GM12878 (cell line): ENCODE results near the gene YAF2. TPM values are rescaled to one million over a fixed set of nuclear protein-coding genes. Genes with fewer than 3 reads are reported as not detected.

Experiments used
- ATAC-seq: fragments of 200-7000 bp; cut with Tn5 transposase; 3 replicates; pipeline ENCODE4 v1.9.1; 2020; ENCODE audit warnings: mild to moderate bottlenecking, moderate library complexity
- BruUV-seq: library from RNA; stranded (reverse); fragments of 400-500 nt; replicated peaks from 2 replicates; lab custom pipeline; 2021; lab: Mats Ljungman, UMichigan
- CTCF ChIA-PET: fragments of 300-600 bp; sonication (Branson Sonifier 250); formaldehyde crosslinking; extraction: SDS; loops from one replicate; lab custom pipeline; 2021; ENCODE audit warnings: inconsistent platforms; lab: Yijun Ruan, JAX
- POLR2A ChIA-PET: fragments of 350-600 bp; formaldehyde crosslinking; extraction: SDS; loops from one replicate; lab custom pipeline; 2021; ENCODE audit warnings: inconsistent platforms; lab: Charles Lee
- RAD21 ChIA-PET: fragments of 300-600 bp; sonication (Branson Sonifier 250); formaldehyde crosslinking; loops from one replicate; lab custom pipeline; 2023; ENCODE audit warnings: antibody characterized with exemption; ENCODE audit not compliant: unreplicated experiment; lab: Charles Lee
- SMC1A ChIA-PET: fragments of 300-600 bp; sonication (Branson Sonifier 250); formaldehyde crosslinking; loops from one replicate; lab custom pipeline; 2023; ENCODE audit not compliant: unreplicated experiment, uncharacterized antibody; lab: Charles Lee
- DNase-seq: peaks from one replicate; pipeline ENCODE4 v3.0.0-alpha.2; 2011; ENCODE audit warnings: low read depth, low spot score
- FAIRE-seq: peaks from 3 replicates; lab custom pipeline; 2011; peaks lifted over from hg19 to GRCh38; lab: Jason Lieb, UNC
- H2AFZ ChIP-seq: 2 replicates; pipeline ENCODE4 v1.6.0; 2011; ENCODE audit warnings: low read depth, low read length, control low read depth; ENCODE audit not compliant: control insufficient read depth
- H3K27ac ChIP-seq: 2 replicates; pipeline ENCODE4 v1.5.1; 2011; ENCODE audit warnings: control low read depth; ENCODE audit not compliant: control insufficient read depth, insufficient read depth
- H3K27me3 ChIP-seq, 2 experiments: replicated peaks in 1 of 2; 2 replicates each; pipeline versions ENCODE4 v1.6.0 to v1.6.1; 2011; ENCODE audit warnings: low read length in 1 of 2; ENCODE audit not compliant: control insufficient read depth in 2 of 2, insufficient read depth in 2 of 2
- H3K36me3 ChIP-seq, 2 experiments: 2 replicates each; pipeline ENCODE4 v1.5.1; 2011; ENCODE audit warnings: low read length in 1 of 2; ENCODE audit not compliant: control insufficient read depth in 2 of 2, insufficient read depth in 2 of 2
- H3K4me1 ChIP-seq: 2 replicates; pipeline ENCODE4 v1.6.1; 2011; ENCODE audit warnings: mild to moderate bottlenecking, low read length, moderate library complexity, mixed read lengths; ENCODE audit not compliant: control insufficient read depth, insufficient read depth
- H3K4me2 ChIP-seq: 2 replicates; pipeline ENCODE4 v1.6.0; 2011; ENCODE audit warnings: control low read depth; ENCODE audit not compliant: control insufficient read depth, insufficient read depth
- H3K4me3 ChIP-seq: fragments of 200-600 bp; sonication (generic); 2 replicates; pipeline ENCODE4 v1.5.1; 2016
- H3K79me2 ChIP-seq: 2 replicates; pipeline ENCODE4 v1.6.0; 2011; ENCODE audit warnings: low read length; ENCODE audit not compliant: control insufficient read depth, insufficient read depth
- H3K9ac ChIP-seq: 2 replicates; pipeline ENCODE4 v1.8.0; 2011; ENCODE audit warnings: low read length, control low read depth, mixed read lengths; ENCODE audit not compliant: control insufficient read depth, insufficient read depth
- H3K9me3 ChIP-seq: replicated peaks from 3 replicates; pipeline ENCODE4 v1.5.1; 2011; ENCODE audit warnings: mild to moderate bottlenecking, low read length; ENCODE audit not compliant: control insufficient read depth, insufficient read depth
- H4K20me1 ChIP-seq: 2 replicates; pipeline ENCODE4 v1.6.0; 2011; ENCODE audit not compliant: control insufficient read depth, insufficient read depth
- ATF7 ChIP-seq: fragments of 450-650 bp; IDR thresholded peaks from 2 replicates; pipeline ENCODE4 v1.6.1; 2016; ENCODE audit warnings: low read depth, mild to moderate bottlenecking
- GATAD2B ChIP-seq: fragments of 450-650 bp; conservative IDR thresholded peaks from 2 replicates; pipeline ENCODE4 v1.6.1; 2017; ENCODE audit warnings: low read depth, mild to moderate bottlenecking, moderate library complexity
- IRF4 ChIP-seq: IDR thresholded peaks from 2 replicates; pipeline ENCODE4 v1.6.1; 2011; ENCODE audit warnings: low read depth, low read length
- JUND ChIP-seq: IDR thresholded peaks from 2 replicates; pipeline ENCODE4 v1.6.1; 2012; ENCODE audit warnings: low read depth, mild to moderate bottlenecking, low read length, improper control_type of control experiment, moderate library complexity
- NR2C2 ChIP-seq: IDR thresholded peaks from 2 replicates; pipeline ENCODE4 v1.6.1; 2011; ENCODE audit warnings: borderline replicate concordance, low read depth; ENCODE audit not compliant: control insufficient read depth, insufficient read length
- PAX8 ChIP-seq: fragments of 450-650 bp; IDR thresholded peaks from 2 replicates; pipeline ENCODE4 v1.6.1; 2017; ENCODE audit warnings: mild to moderate bottlenecking, moderate library complexity
- RBBP5 ChIP-seq: fragments of 200-600 bp; sonication (generic); conservative IDR thresholded peaks from 2 replicates; pipeline ENCODE4 v1.6.1; 2016
- SIN3A ChIP-seq: IDR thresholded peaks from 2 replicates; pipeline ENCODE4 v1.6.1; 2012; ENCODE audit warnings: low read depth, low read length, improper control_type of control experiment
- STAT3 ChIP-seq: IDR thresholded peaks from 2 replicates; pipeline ENCODE4 v1.6.1; 2011; ENCODE audit warnings: low read depth, low read length, improper control_type of control experiment
- WGBS: methylation state at CpG from one replicate; pipeline ENCODE4 v1.1.6; 2016; ENCODE audit warnings: low lambda C conversion rate; ENCODE audit not compliant: insufficient replicate concordance, insufficient coverage; ENCODE audit errors: missing lambda C conversion rate; 5-methylcytosine and 5-hydroxymethylcytosine counted together
- in situ Hi-C: fragments of 300-500 bp; cut with MboI; formaldehyde crosslinking; loops from 9 replicates; pipeline ENCODE4 v1.14.3; 2018; ENCODE audit warnings: mixed read lengths
- intact Hi-C: fragments of 100-400 bp; cut with micrococcal nuclease; formaldehyde crosslinking; loops from one replicate; pipeline ENCODE4 v1.14.2; 2022; ENCODE audit not compliant: unreplicated experiment
- polyA plus RNA-seq, 11 experiments: library from polyadenylated mRNA; depleted of rRNA in 4 of 11; unstranded in 6 of 11; stranded (reverse) in 5 of 11; fragments of >200 nt; fragmentation: Nextera tagmentation in 4 of 11; fragmentation: Illumina TruSeq in 1 of 11; extraction: Ambion mirVana in 4 of 11; extraction: Trizol in 1 of 11; gene quantifications; 1 replicate in 1 of 11; 2 replicates in 10 of 11; pipeline versions ENCODE4 v1.2.1 to v1.2.3, GENCODE V29; 2011 to 2016; ENCODE audit warnings: inconsistent platforms in 2 of 11, missing spikeins in 2 of 11, low read depth in 1 of 11
- total RNA-seq, 4 experiments: library from RNA; depleted of rRNA in 3 of 4; stranded (reverse); fragments of >200 nt in 3 of 4; fragmentation: Illumina TruSeq in 1 of 4; extraction: Trizol in 1 of 4; gene quantifications; 2 replicates each; pipeline versions ENCODE4 v1.2.1 to v1.2.3, GENCODE V29; 2013 to 2021
- TF ChIP-seq, protein P1 (sequence below): fragments of 450-650 bp; formaldehyde crosslinking; IDR thresholded peaks from 2 replicates; pipeline ENCODE4 v1.5.0; 2022; ENCODE audit warnings: mild to moderate bottlenecking, missing genetic modification characterization
- TF ChIP-seq, protein P2 (sequence below): fragments of 450-650 bp; IDR thresholded peaks from 2 replicates; pipeline ENCODE4 v1.6.1; 2017; ENCODE audit warnings: borderline replicate concordance

YAF2 gene
- total and polyA plus RNA-seq, 10 of the 15 experiments (the other 5 are each of a cell fraction or from before 2014, with no cell fraction given): 18.8 to 36.6 (median 23.0) TPM

DNA sequence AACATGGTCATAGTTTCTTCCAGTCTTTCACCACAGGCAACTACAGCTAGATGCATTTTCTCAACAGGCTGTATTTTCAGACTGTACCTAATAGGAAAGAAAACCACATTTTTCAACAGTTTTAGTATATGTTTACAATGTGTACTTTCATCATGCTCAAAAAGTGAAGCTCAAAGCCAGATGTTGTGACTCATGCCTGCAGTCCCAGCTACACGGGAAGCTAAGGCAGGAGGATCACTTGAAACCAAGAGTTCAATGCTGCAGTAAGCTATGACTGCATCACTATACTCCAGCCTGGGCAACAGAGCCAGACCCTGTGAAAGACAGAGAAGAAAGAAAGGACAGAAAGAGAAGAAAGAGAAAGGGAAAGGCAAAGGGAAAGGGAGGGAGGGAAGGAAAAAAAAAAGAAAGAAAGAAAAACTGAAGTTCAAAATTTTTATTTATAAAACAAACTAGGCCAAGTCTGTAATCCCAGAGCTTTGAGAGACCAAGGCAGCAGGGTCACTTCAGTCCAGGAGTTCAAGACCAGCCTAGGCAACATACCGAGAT is 118.9 kb downstream of the YAF2 start (continued):
- TF ChIP-seq, protein P1, sequence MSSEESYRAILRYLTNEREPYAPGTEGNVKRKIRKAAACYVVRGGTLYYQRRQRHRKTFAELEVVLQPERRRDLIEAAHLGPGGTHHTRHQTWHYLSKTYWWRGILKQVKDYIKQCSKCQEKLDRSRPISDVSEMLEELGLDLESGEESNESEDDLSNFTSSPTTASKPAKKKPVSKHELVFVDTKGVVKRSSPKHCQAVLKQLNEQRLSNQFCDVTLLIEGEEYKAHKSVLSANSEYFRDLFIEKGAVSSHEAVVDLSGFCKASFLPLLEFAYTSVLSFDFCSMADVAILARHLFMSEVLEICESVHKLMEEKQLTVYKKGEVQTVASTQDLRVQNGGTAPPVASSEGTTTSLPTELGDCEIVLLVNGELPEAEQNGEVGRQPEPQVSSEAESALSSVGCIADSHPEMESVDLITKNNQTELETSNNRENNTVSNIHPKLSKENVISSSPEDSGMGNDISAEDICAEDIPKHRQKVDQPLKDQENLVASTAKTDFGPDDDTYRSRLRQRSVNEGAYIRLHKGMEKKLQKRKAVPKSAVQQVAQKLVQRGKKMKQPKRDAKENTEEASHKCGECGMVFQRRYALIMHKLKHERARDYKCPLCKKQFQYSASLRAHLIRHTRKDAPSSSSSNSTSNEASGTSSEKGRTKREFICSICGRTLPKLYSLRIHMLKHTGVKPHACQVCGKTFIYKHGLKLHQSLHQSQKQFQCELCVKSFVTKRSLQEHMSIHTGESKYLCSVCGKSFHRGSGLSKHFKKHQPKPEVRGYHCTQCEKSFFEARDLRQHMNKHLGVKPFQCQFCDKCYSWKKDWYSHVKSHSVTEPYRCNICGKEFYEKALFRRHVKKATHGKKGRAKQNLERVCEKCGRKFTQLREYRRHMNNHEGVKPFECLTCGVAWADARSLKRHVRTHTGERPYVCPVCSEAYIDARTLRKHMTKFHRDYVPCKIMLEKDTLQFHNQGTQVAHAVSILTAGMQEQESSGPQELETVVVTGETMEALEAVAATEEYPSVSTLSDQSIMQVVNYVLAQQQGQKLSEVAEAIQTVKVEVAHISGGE (CRISPR knock-in tag): no peak

DNA sequence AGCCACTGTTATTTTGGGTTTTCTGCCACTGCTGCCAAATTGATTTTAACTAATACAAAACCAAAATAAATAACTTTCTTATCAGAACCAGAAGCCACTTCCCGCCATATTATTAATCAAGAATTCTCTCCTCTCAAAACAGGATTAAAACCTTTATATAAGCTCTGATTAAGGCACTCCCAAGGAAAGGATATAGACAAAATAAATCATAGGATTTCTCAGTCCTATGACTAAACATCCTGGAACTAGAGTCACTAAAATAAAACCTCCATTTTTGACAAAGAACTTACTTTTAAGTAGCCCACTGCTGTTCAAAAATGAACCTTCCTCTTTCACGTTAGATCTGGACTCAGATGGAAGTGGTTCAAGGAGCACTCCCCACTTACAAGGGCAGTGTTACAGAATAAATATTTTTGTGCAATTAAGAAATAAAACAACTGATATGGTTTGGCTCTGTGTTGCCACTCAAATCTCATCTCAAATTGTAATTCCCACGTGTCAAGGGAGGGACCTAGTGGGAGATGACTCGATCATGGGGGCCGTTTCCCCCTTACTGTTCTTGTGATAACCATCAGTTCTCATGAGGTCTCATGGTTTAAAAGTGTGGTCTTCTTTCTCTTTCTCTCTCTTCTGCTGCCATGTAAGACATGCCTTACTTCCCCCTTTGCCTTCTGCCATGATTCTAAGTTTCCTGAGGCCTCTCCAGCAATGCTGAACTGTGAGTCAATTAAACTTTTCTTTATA is 119.7 kb downstream of the YAF2 start:
- TF ChIP-seq, protein P2, sequence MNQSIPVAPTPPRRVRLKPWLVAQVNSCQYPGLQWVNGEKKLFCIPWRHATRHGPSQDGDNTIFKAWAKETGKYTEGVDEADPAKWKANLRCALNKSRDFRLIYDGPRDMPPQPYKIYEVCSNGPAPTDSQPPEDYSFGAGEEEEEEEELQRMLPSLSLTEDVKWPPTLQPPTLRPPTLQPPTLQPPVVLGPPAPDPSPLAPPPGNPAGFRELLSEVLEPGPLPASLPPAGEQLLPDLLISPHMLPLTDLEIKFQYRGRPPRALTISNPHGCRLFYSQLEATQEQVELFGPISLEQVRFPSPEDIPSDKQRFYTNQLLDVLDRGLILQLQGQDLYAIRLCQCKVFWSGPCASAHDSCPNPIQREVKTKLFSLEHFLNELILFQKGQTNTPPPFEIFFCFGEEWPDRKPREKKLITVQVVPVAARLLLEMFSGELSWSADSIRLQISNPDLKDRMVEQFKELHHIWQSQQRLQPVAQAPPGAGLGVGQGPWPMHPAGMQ: no peak
- TF ChIP-seq IRF4 (no peak), RBBP5 (no peak), GATAD2B (no peak), JUND (no peak), ATF7 (no peak), PAX8 (no peak), SIN3A (no peak), NR2C2 (no peak), STAT3 (no peak)

More for the DNA sequence above, 119.7 kb downstream of the YAF2 start:
- no TSS peak for BruUV-seq
- ChIA-PET POLR2A (no interaction called here), SMC1A (interaction anchor here (1.4 kb wide), 1 partner anchor 10 kb away, joined by 3 read pairs; no protein-coding TSS in a partner anchor), RAD21 (no interaction called here), CTCF (interaction anchor here (2.0 kb wide), 1 partner anchor 10 kb away, joined by 4 read pairs; no protein-coding TSS in a partner anchor)
- Histone ChIP-seq H4K20me1 (no peaks in the 10 kb centered on the region), H3K79me2 (peaks cover 2% of the 10 kb centered on the region), H2AFZ (no peak overlapping the region), H3K9me3 (no peaks in the 10 kb centered on the region; the same call in 1 of the 3 replicates), H3K4me3 (no peak overlapping the region), H3K27ac (no peak overlapping the region), H3K9ac (no peak overlapping the region), H3K27me3 (no peaks in the 10 kb centered on the region), H3K4me1 (no peaks in the 10 kb centered on the region), H3K4me2 (no peak overlapping the region), H3K36me3 (no peaks in the 10 kb centered on the region)
- DNase-seq (no peak), FAIRE-seq (no peak), ATAC-seq (no peak)
- 67% methylated on average over 5 of the region's 5 CpGs for WGBS
- in situ Hi-C loops: no loop called here
- intact Hi-C loops: no loop called here
